Measurements from ENCODE around the gene EXPH5.
A peak's percentile ranks its signal among the peaks of the same experiment; 100 is the strongest.
"Not testable (repeated sequence)": the region's sequence is repeated elsewhere in the genome, so short reads cannot be mapped to it uniquely, and the experiment has no call there.

The EXPH5 gene

GRCh38 chr11:108593214-108593922 is at the start of gene EXPH5:
TSS of gene EXPH5 (minus strand) at chr11:108593768. CDS start at chr11:108593536, 232 bp downstream.
- H3K4me3 ChIP-seq (replicated peaks; ENCODE audit: low read depth, low read length), result peak within 1 kb of the TSS; percentile 66
- no peak for TF ChIP-seq CTCF (IDR thresholded peaks at IDR 0.05; ENCODE audit: low read depth, low read length, missing control alignments)
- DNase-seq (ENCODE audit: extremely low read depth, low read depth), result peak; percentile 36

- not testable (repeated sequence) for DNase-seq (ENCODE audit: extremely low read depth, low read depth)
These were observed 48.2 kb upstream of the EXPH5 start for GRCh38 chr11:108641752-108642151.

GRCh38 chr11:108639146-108639545 is 45.6 kb upstream of the EXPH5 start:
- no peak overlapping the region for H3K4me3 ChIP-seq (replicated peaks; ENCODE audit: low read depth, low read length)
- no peak for TF ChIP-seq CTCF (IDR thresholded peaks at IDR 0.05; ENCODE audit: low read depth, low read length, missing control alignments)

More at GRCh38 chr11:108641752-108642151, 48.2 kb upstream of the EXPH5 start:
- H3K4me3 ChIP-seq (replicated peaks; ENCODE audit: low read depth, low read length), result not testable (repeated sequence)

GRCh38 chr11:108636222-108636621 is 42.7 kb upstream of the EXPH5 start:
- no peak for TF ChIP-seq CTCF (IDR thresholded peaks at IDR 0.05; ENCODE audit: low read depth, low read length, missing control alignments)
- DNase-seq (ENCODE audit: extremely low read depth, low read depth), result no peak
- H3K4me3 ChIP-seq (replicated peaks; ENCODE audit: low read depth, low read length), result no peak overlapping the region

More at GRCh38 chr11:108639146-108639545, 45.6 kb upstream of the EXPH5 start:
- DNase-seq (ENCODE audit: extremely low read depth, low read depth), result no peak

GRCh38 chr11:108635106-108635505 is 41.5 kb upstream of the EXPH5 start:
- H3K4me3 ChIP-seq (replicated peaks; ENCODE audit: low read depth, low read length), result no peak overlapping the region
- no peak for DNase-seq (ENCODE audit: extremely low read depth, low read depth)
- TF ChIP-seq CTCF (IDR thresholded peaks at IDR 0.05; ENCODE audit: low read depth, low read length, missing control alignments), result no peak

- DNase-seq (ENCODE audit: extremely low read depth, low read depth), result peak; percentile 19
- TF ChIP-seq CTCF (IDR thresholded peaks at IDR 0.05; ENCODE audit: low read depth, low read length, missing control alignments), result no peak
- H3K4me3 ChIP-seq (replicated peaks; ENCODE audit: low read depth, low read length), result no peak overlapping the region
These were observed 38.6 kb upstream of the EXPH5 start for GRCh38 chr11:108632041-108632704.

GRCh38 chr11:108629274-108629673 is 35.7 kb upstream of the EXPH5 start:
- H3K4me3 ChIP-seq (replicated peaks; ENCODE audit: low read depth, low read length), result no peak overlapping the region
- no peak for DNase-seq (ENCODE audit: extremely low read depth, low read depth)
- TF ChIP-seq CTCF (IDR thresholded peaks at IDR 0.05; ENCODE audit: low read depth, low read length, missing control alignments), result no peak

Data from HFF-Myc (cell line).